SJSA1 (cell line): ENCODE results near the gene INTS11. TPM values are rescaled to one million over a fixed set of nuclear protein-coding genes. Genes with fewer than 3 reads are reported as not detected.

Experiments
- DNase-seq, 2 experiments: peaks; one replicate each; pipeline ENCODE4 v3.0.0-alpha.2; 2015 to 2020; ENCODE audit warnings: low spot score in 2 of 2, low read depth in 1 of 2
- H3K27ac ChIP-seq: fragments of 250-450 bp; sonication (Bioruptor Pico); 2 replicates; pipeline ENCODE4 v1.5.1; 2020; ENCODE audit warnings: mild to moderate bottlenecking, moderate library complexity
- H3K27me3 ChIP-seq: fragments of 250-450 bp; sonication (Bioruptor Pico); replicated peaks from 2 replicates; pipeline ENCODE4 v1.5.1; 2020; ENCODE audit warnings: mild to moderate bottlenecking, moderate library complexity
- H3K36me3 ChIP-seq: fragments of 250-450 bp; sonication (Bioruptor Pico); 2 replicates; pipeline ENCODE4 v1.5.1; 2020; ENCODE audit warnings: mild to moderate bottlenecking
- H3K4me1 ChIP-seq: fragments of 250-450 bp; sonication (Bioruptor Pico); replicated peaks from 2 replicates; pipeline ENCODE4 v1.6.1; 2021; ENCODE audit warnings: mild to moderate bottlenecking
- H3K4me3 ChIP-seq: fragments of 250-450 bp; sonication (Bioruptor Pico); 2 replicates; pipeline ENCODE4 v1.5.1; 2020; ENCODE audit warnings: mild to moderate bottlenecking
- H3K9me3 ChIP-seq: fragments of 250-450 bp; sonication (Bioruptor Pico); replicated peaks from 2 replicates; pipeline ENCODE4 v1.5.1; 2020; ENCODE audit warnings: mild to moderate bottlenecking
- total RNA-seq: library from RNA; depleted of rRNA; stranded (reverse); fragments of >200 nt; shearing (Covaris generic); gene quantifications from 2 replicates; pipeline ENCODE4 v1.2.3, GENCODE V29; 2014

INTS11 gene
- total RNA-seq, 1 experiment from 2014 or later: 81.0 TPM

DNA sequence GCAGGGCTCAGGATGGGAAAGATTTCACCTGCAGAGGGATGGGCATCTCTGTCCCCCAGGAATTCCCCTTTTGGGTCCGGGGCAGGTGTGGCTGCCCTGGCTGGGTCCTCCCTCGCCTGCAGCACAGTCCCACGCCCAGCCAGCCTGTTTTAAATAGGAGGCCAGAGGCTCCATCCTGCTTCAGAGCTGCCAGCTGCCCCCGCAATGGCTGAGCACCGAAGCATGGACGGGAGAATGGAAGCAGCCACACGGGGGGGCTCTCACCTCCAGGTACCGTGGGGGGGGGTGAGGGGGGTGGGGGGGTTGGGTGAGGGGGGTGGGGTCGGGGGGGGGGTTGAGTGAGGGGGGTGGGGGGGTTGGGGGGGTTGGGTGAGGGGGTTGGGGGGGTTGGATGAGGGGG is 40.6 kb downstream of the INTS11 start:
- H3K4me3 ChIP-seq: no peak overlapping the region
- no peak overlapping the region for H3K27ac ChIP-seq
- DNase-seq: no peak
- 0 out of 2 replicates have a peak, but pooled peaks cover 2% of the 10 kb centered on the region for H3K36me3 ChIP-seq
- H3K9me3 ChIP-seq: peaks cover 36% of the 10 kb centered on the region
- no peaks in the 10 kb centered on the region for H3K27me3 ChIP-seq
- H3K4me1 ChIP-seq: peaks cover 25% of the 10 kb centered on the region

DNA sequence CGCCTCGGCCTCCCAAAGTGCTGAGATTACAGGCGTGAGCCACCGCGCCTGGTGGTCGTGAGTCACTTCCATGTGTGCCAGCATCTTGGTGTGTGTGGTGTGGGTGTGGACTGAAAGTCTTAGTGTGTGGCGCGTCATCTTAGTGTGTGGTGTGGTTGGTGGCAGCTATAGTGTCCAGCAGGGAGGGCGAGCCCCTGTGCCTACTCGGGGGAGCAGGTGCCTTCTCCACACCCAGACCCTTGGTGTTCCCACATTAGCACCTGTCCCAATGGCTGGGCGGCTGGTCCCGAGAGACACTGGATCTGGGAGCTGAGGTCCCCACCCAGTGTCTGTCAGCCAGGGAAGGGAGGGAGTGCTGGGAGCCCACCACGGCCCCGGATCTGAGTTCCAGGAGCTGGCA is 41.5 kb downstream of the INTS11 start:
- H3K36me3 ChIP-seq: 0 out of 2 replicates have a peak, but pooled peaks cover 2% of the 10 kb centered on the region
- H3K9me3 ChIP-seq: peaks cover 36% of the 10 kb centered on the region
- H3K27ac ChIP-seq: peak overlapping the region; percentile 96
- no peak overlapping the region for H3K4me3 ChIP-seq
- peaks cover 25% of the 10 kb centered on the region for H3K4me1 ChIP-seq
- H3K27me3 ChIP-seq: no peaks in the 10 kb centered on the region
- peak; percentile 71 to 88 for DNase-seq

DNA sequence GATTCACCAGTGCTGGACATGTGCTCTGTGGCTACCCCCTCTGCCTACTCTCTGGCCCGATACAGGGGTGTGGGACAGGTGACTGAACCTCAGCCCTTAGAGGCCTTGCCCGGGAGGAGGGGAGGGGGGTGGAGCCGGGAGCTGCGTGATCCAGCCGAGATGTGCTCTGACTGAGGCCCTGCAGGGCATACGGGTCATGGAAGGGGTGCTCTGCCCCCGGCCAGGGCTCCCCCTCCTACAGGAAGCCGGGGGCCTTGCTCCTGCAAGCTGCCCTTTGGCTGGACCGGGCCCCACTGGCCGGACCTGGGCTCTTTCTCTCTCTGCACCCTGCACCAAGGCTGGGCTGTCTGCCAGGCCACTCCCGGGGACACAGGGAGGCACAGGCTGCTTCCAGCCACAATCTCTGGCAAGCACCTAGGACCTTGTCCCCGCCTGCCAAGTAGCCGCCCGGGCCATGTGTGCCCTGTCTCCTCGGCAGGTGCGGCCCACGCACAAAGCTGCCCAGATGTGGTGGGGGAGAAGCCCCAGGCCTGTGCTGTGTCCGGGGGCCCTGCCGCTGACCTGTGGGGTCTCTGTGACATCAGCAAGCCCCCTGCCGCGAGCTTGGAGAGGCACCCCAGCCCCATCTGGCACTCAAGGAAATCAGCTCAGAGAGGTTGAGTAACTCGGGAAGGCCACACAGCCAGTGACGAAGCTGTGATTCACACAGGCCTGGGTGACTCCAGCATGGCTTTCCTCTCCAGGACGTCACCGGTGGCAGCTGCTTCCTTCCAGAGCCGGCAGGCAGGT is 42.7 kb downstream of the INTS11 start:
- DNase-seq: peak in 1 of 2 experiments; percentile 80
- Histone ChIP-seq H3K27ac (peak overlapping the region; percentile 96), H3K9me3 (peaks cover 29% of the 10 kb centered on the region)

DNA sequence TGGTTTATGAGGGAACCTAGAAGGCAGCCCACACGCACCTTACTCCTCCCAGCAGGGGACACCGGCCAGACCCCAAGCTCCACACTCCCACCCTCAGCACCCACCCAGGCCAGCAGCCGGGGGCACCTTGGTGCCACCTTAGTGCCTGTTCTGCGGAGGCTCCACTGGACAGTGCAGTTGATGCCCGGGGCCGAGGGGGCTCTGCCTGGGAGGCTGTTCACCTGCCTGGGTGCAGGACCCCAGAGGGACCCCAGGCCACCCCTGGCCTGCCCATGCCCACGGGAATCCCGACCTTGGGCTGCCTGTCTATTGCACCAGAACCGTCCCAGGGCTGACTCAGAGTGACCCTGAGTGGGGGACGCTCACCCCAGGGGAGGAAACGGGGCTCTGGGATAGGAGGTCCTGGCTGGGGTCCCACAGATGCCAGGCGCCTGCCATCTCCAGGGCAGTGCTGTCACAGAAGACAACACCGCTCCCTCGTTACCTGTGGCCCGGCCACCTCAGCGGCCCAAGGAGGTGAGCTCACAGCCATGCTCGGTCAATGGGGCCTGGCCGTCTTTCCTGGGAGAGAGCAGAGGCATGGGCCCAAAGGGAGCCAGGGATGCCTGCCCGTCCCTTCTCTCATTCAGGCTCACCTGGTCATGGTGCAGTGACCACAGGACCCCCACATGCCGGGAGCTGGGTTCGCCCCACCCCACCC is 43.5 kb downstream of the INTS11 start:
- peaks cover 33% of the 10 kb centered on the region for H3K4me1 ChIP-seq
- H3K27ac ChIP-seq: no peak overlapping the region
- 0 out of 2 replicates have a peak, but pooled peaks cover 2% of the 10 kb centered on the region for H3K36me3 ChIP-seq
- no peak overlapping the region for H3K4me3 ChIP-seq
- no peak for DNase-seq
- H3K27me3 ChIP-seq: no peaks in the 10 kb centered on the region
- H3K9me3 ChIP-seq: peaks cover 29% of the 10 kb centered on the region

More for the DNA sequence above, 42.7 kb downstream of the INTS11 start:
- peaks cover 25% of the 10 kb centered on the region for H3K4me1 ChIP-seq
- no peaks in the 10 kb centered on the region for H3K27me3 ChIP-seq
- 0 out of 2 replicates have a peak, but pooled peaks cover 2% of the 10 kb centered on the region for H3K36me3 ChIP-seq
- H3K4me3 ChIP-seq: no peak overlapping the region

DNA sequence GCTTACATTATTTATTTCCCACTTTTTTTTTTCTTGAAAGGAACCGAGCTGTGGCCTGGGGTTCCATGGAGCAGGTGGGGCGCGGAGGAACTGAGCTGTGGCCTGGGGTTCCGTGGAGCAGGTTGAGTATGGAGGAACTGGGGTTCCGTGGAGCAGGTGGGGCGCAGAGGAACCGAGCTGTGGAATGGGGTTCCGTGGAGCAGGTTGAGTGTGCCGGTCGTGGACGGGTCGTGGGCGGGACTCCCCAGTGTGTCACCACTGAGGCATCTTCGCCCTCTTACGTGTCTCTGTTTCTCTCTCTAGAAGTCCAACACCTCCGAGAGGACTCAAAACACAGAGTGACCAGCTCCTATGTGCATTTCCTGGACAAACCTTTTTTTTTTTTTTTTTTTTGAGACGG is 45.4 kb downstream of the INTS11 start:
- DNase-seq: no peak
- Histone ChIP-seq H3K4me1 (peaks cover 52% of the 10 kb centered on the region), H3K36me3 (peaks cover 3% of the 10 kb centered on the region; the same call in 1 of the 2 replicates), H3K27ac (no peak overlapping the region), H3K27me3 (no peaks in the 10 kb centered on the region), H3K9me3 (peaks cover 23% of the 10 kb centered on the region), H3K4me3 (no peak overlapping the region)

DNA sequence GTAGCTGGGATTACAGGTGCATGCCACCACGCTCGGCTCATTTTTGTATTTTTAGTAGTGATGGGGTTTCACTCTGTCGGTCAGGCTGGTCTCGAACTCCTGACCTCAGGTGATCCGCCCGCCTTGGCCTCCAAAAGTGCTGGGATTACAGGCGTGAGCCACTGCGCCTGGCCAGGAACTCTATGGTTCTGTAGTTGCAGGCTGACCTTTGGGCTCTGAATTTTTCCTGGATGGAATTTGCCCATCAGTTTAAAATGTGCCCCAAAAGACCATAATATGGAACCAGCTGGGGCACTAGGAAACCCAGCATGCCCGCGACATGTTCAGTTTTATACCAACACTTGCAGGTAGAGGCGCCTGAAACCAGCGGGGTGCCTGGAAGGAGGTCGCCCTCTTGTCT is 45.8 kb downstream of the INTS11 start:
- Histone ChIP-seq H3K27me3 (no peaks in the 10 kb centered on the region), H3K36me3 (peaks cover 6% of the 10 kb centered on the region)

DNA sequence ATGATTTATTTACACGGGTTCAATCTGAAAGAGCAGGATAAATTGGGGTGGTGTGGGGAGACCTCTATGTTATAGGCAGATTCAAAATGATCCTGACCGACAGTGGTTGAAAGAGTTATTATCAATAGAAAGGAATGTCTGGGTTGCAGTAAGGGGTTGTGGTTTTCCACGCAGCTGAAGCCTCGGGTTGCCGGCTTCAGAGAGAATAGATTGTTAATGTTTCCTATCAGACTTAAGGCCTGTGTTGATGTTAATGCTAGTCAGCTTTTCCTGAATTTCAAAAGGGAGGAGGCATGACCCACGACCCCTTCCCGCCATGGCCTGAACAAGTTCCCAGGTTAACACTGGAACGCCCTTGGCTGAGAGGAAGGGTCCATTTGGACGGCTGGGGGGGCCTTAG is 48.6 kb downstream of the INTS11 start:
- Histone ChIP-seq H3K4me1 (peaks cover 54% of the 10 kb centered on the region), H3K4me3 (no peak overlapping the region), H3K27ac (peak overlapping the region; percentile 34; the same call in 1 of the 2 replicates), H3K27me3 (no peaks in the 10 kb centered on the region), H3K9me3 (no peaks in the 10 kb centered on the region; the same call in 1 of the 2 replicates), H3K36me3 (peaks cover 31% of the 10 kb centered on the region)
- no peak for DNase-seq

More for the DNA sequence above, 45.8 kb downstream of the INTS11 start:
- peaks cover 52% of the 10 kb centered on the region for H3K4me1 ChIP-seq
- no peak overlapping the region for H3K27ac ChIP-seq
- H3K9me3 ChIP-seq: peaks cover 21% of the 10 kb centered on the region
- no peak for DNase-seq
- no peak overlapping the region for H3K4me3 ChIP-seq

DNA sequence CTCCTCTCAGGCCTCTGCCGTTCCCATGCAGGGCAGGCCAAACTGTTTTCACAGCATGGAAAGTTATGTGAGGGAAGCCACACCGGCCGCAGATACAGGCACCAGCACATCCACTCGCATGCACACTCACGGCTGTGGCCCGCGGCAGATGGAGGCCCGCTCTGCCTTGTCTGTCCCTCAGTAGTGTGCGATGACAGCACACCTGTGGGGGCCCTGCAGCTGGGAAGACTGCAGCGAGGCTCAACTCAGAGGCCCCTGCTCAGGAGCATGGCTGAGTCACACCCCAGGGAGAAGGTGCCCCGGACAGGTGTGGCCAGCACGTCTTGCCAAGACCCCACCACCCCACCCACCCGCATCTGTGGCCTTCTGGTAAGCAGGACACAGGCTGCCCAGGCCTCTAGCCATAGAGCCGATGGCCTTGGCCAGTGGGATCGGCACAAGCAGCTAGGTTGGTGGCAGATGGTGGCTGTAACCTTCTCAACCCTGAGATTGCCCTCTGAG is 49.5 kb downstream of the INTS11 start:
- Histone ChIP-seq H3K36me3 (peaks cover 40% of the 10 kb centered on the region), H3K4me3 (no peak overlapping the region), H3K27me3 (no peaks in the 10 kb centered on the region), H3K27ac (no peak overlapping the region), H3K4me1 (peaks cover 63% of the 10 kb centered on the region), H3K9me3 (no peaks in the 10 kb centered on the region; the same call in 1 of the 2 replicates)
- no peak for DNase-seq

DNA sequence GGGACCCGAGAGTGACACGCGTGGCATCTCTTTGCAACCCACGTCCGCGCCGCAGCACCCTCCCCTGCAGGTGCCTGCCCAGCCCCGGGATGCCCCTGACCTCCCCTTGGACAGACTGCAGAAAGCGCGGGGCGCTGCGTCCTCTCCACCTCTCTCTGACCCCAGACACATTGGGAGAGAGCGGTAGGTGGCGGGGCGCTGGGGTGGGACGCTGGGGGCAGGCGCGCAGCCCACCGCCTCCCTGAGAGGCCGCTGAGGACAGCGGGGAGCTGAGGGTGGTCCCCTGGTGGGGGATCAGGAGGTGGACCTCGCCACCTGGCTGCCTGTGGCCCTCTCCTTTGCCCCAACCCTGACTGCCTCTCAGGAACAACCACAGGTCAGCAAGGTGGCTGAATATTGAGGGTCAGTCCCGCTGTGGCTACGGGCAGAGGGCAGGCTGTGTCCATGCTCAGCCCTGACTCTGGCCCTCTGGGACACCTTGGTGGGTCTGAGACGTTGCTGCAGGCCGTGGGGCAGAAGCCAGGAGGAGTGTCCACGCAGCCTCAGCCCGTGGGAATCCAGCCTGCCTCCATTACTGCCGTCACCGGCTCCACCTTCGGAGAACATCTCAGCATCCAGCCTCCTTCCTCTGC is 50.0 kb downstream of the INTS11 start:
- DNase-seq: no peak
- peak overlapping the region; percentile 100 for H3K4me3 ChIP-seq
- peaks cover 45% of the 10 kb centered on the region for H3K36me3 ChIP-seq
- H3K9me3 ChIP-seq: no peaks in the 10 kb centered on the region; the same call in 1 of the 2 replicates
- H3K27me3 ChIP-seq: no peaks in the 10 kb centered on the region
- H3K4me1 ChIP-seq: peaks cover 66% of the 10 kb centered on the region
- peak overlapping the region; percentile 87 for H3K27ac ChIP-seq

DNA sequence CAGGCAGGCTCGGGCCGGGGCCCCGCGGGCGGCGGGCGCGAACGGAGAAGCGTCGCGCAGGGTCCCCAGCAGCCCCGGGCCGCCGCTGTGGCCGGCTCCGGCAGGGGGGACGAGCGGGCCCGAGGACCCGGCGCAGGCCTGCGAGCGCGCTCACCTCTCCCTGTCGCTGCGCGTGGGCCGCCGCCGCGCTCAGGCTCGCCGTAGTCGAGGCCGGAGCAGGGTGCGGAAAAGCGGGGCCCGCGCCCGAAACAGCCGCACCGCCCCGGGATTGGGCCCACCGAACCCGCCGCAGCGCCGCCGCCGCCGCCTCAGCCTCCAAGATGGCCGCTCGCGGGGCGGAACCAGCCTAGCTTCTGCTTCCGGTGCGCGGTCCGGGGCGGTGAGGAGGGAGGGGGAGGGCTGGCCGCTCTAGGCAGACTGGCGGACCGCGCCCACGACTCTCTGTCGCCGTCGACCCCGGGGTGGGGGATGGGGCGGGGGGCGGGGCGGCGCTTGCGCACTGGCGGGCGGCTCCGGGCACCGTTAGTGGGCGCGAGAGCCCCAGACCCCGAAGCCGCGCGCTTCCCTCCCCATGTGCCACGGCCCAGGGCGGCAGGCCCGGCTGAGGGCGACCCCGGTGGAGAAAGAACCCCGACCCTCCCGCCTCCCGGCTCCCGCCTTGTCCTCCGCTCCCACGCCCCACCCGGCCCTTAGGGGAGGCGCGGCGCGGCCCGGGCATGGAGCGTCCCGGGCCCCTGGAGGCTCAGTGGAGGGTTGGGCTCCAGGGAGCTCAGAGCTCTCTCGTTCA is 50.8 kb downstream of the INTS11 start, which contains the start of gene UBE2J2:
UBE2J2 (minus strand) TSS at position 343 of the 787 bp plus-strand sequence. CDS start 5,862 bp downstream, outside the sequence.
- Histone ChIP-seq H3K9me3 (no peaks in the 10 kb centered on the region; the same call in 1 of the 2 replicates), H3K27ac (peak within 1 kb of the TSS; percentile 87), H3K4me3 (peak within 1 kb of the TSS; percentile 100), H3K27me3 (no peaks in the 10 kb centered on the region), H3K4me1 (peaks cover 66% of the 10 kb centered on the region), H3K36me3 (peaks cover 46% of the 10 kb centered on the region)
- DNase-seq: peak; percentile 82 to 95

DNA sequence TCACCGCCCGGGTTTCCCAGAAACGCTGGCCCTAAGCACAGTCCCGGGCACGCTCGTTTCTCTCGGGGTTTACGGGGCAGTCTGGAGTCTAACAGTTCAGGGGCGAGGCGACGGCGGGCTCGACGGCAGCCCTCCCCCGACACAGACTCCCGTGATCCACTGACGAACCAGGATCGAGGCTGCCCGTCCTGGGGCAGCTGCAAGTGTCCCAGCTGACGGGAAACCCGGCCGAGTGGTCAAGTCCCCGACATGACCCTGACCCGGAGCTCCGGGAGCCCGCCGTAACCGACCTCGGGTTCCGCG is 51.3 kb downstream of the INTS11 start:
- Histone ChIP-seq H3K36me3 (peaks cover 51% of the 10 kb centered on the region), H3K4me1 (peaks cover 66% of the 10 kb centered on the region), H3K9me3 (no peaks in the 10 kb centered on the region; the same call in 1 of the 2 replicates), H3K4me3 (peak overlapping the region; percentile 100), H3K27me3 (no peaks in the 10 kb centered on the region), H3K27ac (peak overlapping the region; percentile 87)
- no peak for DNase-seq

DNA sequence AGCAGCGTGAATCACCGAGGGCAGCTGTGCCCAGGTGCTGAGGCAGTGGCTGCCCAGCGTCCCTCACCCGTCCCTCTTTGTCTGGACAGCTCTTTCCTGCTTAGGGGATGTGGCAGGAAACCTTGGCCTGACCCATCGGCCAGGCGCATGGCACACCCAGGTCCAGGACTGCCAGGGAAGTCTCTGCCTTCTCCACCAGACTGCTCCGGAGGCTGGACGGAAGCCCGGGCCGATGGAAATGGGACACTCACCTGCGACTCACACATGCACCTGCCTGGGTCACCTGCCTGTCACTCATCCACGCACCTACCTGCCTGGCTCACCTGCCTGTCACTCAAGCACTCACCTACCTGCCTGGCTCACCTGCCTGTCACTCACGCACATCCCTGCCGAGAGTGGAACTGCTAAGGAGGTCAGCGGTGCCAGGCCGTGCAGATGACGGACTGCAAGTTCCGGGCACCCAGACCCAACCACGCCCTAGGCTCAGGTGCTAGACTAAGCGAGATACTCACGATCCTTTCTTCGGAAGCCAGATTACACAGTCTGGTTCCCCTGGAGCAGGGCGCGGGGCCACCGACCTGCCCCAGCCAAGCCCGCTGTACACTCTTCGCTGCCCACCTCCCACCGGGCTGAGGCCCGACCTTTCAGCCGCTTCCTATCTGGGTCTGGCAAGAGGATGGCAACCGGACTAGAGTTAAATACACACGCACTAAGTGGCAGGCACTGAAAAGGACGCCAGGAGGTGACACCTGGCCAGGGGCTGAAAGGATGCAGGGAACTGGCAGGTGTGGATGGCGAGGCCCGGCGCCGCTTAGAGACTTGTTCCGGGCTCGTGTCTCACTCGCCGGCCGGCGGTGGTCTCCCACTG is 51.9 kb downstream of the INTS11 start:
- H3K4me1 ChIP-seq: peaks cover 68% of the 10 kb centered on the region
- H3K9me3 ChIP-seq: no peaks in the 10 kb centered on the region; the same call in 1 of the 2 replicates
- peak overlapping the region; percentile 87 for H3K27ac ChIP-seq
- peaks cover 57% of the 10 kb centered on the region for H3K36me3 ChIP-seq
- H3K4me3 ChIP-seq: peak overlapping the region; percentile 100
- DNase-seq: no peak
- H3K27me3 ChIP-seq: no peaks in the 10 kb centered on the region
